RPMI7951 (cell line): Measurements from ENCODE around the gene IGF2BP1. TPM values are rescaled to one million over a fixed set of nuclear protein-coding genes. Genes with fewer than 3 reads are reported as not detected.
A peak's percentile ranks its signal among the peaks of the same experiment; 100 is the strongest.
"Not testable (repeated sequence)": the region's sequence is repeated elsewhere in the genome, so short reads cannot be mapped to it uniquely, and the experiment has no call there.

Experiments
- DNase-seq: peaks from one replicate; pipeline ENCODE4 v3.0.0-alpha.2; 2012; ENCODE audit warnings: low read depth
- total RNA-seq: library from RNA; depleted of rRNA; stranded (reverse); fragments of >200 nt; shearing (Covaris generic); gene quantifications from 2 replicates; pipeline ENCODE4 v1.2.3, GENCODE V29; 2014

Gene IGF2BP1
- total RNA-seq, 1 experiment from 2014 or later: 5.0 TPM

- DNase-seq: peak; percentile 33
Observed at GRCh38 chr17:48995974-48996721, 1.0 kb upstream of the IGF2BP1 start.

- no peak for DNase-seq
Observed at GRCh38 chr17:48996722-48997102, 473 bp upstream of the IGF2BP1 start.

GRCh38 chr17:48997827-48998586 is 822 bp downstream of the IGF2BP1 start:
- no peak for DNase-seq

DNA sequence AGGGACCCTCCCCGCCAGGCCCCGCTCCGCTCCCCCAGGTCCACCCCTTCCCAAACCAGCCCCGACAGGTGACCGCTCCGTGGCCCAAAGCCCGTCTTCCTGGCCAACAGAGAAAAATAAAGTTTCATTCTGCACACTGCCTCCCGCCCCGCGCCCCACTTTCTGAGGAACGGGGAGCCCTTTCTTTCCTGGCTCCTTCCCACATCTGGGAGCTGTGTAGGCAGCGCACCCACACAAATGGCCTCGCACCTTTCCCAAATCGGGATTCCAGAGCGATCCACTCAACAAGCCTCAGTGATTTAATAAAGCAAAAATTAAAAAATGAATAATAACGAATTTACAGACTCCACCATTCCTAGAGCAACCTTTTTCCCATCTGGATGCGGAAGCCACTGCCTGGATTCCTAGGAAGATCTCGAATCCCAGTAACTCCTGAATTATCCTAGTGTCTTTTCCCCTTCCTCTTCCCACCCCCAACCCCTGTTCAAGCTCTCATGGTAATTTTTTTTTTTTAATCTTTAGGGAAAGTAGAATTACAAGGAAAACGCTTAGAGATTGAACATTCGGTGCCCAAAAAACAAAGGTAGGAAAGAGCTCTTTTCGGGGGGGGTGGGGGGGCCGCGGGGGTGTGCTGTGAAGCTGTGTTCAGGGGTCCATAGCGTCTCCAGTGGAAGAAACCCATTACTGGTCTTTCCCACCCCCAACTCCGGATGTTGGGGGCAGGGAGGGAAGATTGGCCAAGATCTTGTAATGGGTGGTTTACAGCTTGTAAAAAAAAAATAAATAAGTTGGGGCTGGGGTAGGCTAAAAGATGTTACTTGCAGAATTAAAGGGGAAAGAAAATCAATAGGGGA is 1.6 kb downstream of the IGF2BP1 start:
- no peak for DNase-seq

GRCh38 chr17:49000943-49001342 is 3.8 kb downstream of the IGF2BP1 start:
- DNase-seq: no peak

DNA sequence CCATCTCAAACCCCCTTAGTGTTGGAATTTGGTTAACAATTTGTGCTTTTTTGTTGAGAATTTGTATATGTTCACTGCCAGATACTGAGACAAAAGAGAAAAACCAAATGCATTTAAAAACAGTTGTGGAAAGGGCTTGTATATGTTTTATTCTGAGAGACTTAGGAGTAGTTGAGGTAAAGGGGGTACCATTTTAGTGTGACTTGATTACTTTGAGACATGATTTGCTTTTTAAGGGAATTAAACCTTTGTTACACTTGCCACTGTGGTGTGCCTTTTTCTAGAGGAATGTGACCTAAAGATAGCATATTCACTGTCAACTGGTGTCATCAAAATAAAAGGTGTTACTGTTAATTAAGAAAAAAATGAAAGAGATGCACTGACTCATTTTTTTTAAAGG is 4.5 kb downstream of the IGF2BP1 start:
- no peak for DNase-seq

DNA sequence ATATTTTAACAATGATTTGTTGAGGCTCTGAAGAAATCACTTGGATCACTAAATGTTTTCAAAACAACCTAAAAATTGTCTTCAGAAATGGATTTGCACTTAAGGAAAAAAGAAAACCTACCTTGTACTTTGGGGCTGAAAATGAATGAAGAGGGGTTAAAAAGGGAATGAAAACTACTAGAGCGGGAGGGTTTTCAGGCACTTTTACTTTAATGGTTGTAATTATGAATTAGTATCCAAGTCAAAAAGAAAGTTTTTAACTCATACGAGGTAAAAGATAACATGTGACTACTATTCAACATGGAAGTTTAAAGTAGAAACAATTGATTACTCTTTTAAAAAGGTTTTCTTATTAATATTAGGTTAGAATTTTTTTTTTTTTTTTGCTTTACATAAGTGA is 5.1 kb downstream of the IGF2BP1 start:
- DNase-seq: no peak

GRCh38 chr17:49002766-49003165 is 5.6 kb downstream of the IGF2BP1 start:
- DNase-seq: no peak

- DNase-seq: peak; percentile 39
Observed at GRCh38 chr17:49003557-49004511, 6.6 kb downstream of the IGF2BP1 start.

- DNase-seq: no peak
Observed at GRCh38 chr17:49005140-49005539, 8.0 kb downstream of the IGF2BP1 start.

- not testable (repeated sequence) for DNase-seq
Observed at GRCh38 chr17:49008908-49009307, 11.7 kb downstream of the IGF2BP1 start.

DNA sequence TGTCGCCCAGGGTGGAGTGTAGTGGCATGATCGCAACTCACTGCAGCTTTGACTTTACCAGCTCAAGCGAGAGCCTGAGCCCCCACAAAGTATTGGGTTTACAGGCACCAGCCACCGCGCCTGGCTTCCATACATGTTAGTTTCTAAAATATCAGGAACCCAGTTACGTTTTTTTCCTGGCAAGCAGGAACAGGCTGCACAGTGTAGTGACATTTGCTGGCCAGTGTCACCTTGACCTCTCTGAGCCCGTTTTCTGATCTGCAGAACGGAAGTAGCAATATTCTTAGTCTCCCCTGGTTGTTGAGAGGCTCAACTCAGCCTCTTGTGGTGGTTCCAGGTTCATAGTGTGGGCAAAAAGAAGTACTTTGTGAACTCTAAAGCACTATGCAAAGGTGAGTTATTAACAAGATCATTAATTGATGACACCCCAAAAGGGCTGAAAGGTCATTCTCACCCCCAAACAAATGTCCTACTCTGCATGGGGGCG is 15.6 kb downstream of the IGF2BP1 start:
- DNase-seq: no peak

DNA sequence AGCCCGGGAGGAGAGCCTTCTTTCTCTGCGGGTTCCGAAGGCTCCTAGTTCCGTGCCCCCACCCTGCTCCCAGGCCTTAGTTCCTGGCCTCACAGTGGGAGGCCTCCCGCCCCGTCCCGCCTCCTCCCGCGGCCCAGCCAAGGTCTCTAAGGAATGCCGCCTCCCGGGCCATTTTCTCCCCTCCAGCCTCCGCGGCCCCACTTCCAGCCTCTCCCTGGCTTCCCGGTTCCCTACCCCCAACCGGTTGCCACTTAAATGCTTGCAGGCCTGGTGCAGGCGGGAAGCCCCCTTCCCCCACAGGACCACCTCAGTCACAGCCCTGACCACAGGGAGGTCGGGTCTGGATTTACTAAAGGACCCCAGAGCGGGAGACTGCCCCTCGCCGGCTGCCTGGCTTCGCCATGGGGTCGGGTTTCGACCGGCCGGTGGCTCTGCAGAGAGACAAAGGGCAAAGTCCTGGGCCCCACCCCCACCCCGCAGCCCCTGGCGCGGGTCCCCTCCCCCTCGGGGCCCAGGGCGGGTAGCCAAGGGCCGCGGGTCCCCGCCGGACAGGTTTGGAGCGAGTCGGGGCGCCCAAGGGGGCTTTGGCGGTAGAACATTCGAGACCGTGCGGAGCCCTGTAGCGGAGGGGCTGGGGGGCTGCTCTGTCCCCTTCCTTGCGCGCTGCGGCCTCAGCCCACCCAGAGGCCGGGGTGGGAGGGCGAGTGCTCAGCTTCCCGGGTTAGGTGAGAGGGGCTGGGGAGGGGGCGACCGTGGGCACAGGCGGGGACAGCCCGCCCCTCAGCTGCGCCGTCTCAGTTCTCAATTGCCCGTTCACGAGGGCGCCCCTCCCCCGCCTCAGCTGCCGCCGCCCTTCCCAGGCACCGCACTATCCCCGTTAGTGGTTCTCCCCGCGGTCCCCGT is 16.4 kb downstream of the IGF2BP1 start:
- peak; percentile 54 for DNase-seq

DNA sequence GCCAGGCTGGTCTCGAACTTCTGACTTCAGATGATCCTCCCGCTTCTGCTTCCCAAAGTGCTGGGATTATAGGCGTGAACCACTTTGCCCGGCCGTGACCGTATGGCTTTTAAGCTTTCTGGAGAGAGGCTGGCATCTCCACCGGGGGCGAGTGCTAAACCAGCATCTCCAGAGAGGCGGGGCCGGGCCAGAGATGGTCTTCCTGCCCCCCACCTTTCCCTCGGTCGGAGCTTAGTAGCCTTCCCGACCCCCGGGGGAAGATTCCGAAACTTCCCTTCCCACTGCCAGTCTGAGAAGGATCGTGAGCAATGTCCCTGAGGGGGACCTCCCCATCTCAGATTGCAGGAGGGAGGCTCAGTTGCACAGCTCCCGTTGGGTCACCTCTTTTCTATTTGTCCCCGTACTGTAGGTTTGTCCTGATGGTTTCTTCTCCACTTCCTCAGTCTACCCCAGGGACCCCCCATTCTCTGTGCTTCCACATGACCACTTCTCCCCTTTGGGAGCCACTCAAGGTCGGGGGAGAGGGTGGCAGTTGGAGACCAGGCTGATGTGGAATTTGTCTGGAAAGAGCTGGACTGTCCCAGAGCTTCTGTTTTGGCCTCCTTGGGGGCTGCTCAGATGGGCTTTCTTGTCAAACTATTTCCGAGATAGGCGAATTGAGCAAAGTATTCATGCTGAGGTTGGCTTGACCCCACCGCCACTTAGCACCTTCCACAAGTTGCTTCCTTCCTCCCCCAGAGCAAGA is 18.2 kb downstream of the IGF2BP1 start:
- DNase-seq: no peak

- peak; percentile 40 for DNase-seq
Observed at GRCh38 chr17:49015924-49016774, 19.0 kb downstream of the IGF2BP1 start.

DNA sequence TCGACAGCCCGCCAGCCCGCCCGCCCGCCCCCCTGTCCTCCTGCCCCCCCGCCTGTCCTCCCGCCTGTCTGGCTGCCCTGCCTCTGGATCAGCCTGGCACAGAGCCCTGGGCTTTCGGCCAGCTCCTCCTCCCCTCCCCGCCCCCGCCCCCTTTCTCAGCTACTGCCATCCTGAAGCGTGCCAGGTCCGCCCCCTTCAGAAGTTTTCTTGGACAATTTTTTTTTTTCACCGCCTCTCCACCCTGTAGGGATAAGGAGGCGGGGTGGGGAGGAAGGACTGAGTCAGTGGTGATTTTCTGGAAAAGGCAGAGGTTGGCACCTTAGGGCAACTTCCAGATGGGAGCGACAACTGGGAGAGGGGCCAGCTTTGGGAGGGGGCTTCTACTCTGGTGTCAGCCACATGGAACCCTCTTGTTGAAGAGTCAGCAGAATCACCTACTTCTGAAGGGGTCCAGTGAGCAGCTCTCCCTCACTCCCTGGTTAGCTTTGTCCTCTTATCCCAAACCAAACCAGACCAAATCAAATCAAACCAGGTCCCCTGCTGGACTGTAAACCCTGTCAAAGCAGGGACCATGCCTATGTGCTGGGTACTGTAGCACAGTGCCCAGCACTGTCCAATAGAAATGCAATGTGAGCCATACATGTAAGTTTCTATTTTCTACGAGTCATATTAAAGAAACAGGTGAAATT is 19.7 kb downstream of the IGF2BP1 start:
- DNase-seq: peak; percentile 88

DNA sequence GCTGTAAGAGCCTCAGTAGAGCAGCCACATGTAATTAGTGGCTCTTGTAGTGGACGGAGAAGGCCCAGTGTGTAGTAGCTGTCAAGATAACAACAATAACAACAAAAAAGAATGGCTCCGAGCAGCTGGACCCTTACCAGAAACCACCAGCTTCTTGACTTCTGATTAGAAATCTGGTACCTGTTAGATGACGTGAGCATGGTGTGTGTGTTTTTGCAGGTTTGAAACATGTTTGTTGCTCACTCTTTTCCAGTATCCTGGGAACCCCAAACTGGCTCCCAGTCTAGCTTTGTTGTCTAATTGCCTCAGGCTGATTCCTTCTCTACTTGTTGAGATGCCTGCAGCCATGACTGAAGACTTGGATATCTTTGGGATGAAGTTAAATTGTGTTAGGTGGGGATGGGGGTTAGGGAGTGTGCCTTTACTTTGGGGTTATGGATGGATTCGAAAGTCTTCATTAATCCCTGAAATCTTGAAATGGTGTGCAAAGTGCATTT is 21.0 kb downstream of the IGF2BP1 start:
- no peak for DNase-seq
